ENCODE results near the gene OR51B5.

GRCh38 chr11:5336331-5336730 lies 7.0 kb downstream of the OR51B5 start:
- TF ChIP-seq CTCF (optimal IDR thresholded peaks at IDR 0.05 in 1 of 3, IDR thresholded peaks at IDR 0.05 in 1 of 3, conservative IDR thresholded peaks at IDR 0.05 in 1 of 3; ENCODE audit: extremely low read depth in 1 of 3, insufficient read depth in 2 of 3, low read length in 3 of 3), result no peak
- TF ChIP-seq EZH2 (IDR thresholded peaks at IDR 0.05; ENCODE audit: low read length), result no peak
